Right hindlimb (tissue), 1 donor: ENCODE measurements around the gene PDPK1.

Source experiments
- DNase-seq: peaks from one replicate; pipeline ENCODE4 v3.0.0-alpha.2; 2018

The PDPK1 gene

GRCh38 chr16:2537451-2538379 is at the start of gene PDPK1:
Gene PDPK1, plus strand, starts transcription at chr16:2538021. Its CDS starts 92 bp downstream, at chr16:2538113.
- peak; percentile 97 for DNase-seq

GRCh38 chr16:2489581-2489980 is 48.2 kb upstream of the PDPK1 start:
- DNase-seq = no peak

- no peak for DNase-seq
Observed at GRCh38 chr16:2490190-2491105, 47.4 kb upstream of the PDPK1 start.

DNA sequence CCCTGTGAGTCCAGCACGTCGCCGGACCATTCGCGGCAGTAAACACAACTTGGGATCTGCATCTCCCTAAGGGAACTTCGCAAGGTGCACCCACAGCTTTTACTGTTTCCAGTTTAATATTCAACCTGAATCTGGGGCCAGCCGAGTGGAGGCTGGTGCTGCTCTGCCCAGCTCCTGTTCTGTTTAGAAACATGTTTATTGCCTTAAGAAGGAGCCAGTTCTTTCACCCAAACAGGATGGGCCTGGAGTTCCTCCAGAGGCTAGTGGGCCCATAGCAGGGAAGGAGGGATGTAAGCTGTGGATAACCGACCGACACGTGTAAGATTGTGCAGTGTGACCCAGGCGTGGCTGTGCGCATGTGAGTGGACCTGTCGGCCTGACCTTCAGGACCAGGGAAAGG is 45.5 kb upstream of the PDPK1 start:
- DNase-seq = no peak

- no peak for DNase-seq
Observed at GRCh38 chr16:2493605-2494004, 44.2 kb upstream of the PDPK1 start.

DNA sequence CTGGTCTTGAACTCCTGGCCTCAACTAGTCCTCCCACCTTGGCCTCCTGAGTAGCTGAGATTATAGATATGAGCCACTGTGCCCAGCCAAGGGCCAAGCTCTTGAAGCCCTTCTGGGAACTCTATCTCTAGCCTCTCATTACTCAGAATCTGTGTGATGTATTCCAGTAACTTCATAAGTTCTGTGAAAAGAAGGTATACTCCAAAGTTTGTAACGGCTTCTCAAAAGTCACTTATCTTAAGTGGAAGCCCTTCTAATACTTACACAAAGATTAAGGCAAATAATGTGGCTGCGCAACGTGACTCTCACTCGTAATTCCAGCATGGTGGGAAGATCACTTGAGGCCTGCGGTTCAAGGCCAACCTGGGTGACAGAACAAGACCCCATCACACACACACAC is 43.2 kb upstream of the PDPK1 start:
- no peak for DNase-seq

DNA sequence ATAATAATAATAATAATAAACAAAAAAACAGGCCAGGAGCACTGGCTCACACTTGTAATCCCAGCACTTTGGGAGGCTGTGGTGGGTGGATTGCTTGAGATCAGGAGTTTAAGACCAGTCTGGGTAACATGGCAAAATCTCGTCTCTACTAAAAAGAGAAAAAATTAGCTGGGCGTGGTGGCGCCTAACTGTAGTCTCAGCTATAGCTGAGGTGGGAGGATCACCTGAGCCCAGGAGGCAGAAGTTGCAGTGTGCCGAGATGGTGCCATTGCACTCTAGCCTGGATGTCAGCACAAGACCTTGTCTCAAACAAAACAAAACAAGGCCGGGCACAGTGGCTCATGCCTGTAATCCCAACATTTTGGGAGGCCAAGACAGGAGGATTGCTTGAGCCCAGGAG is 42.8 kb upstream of the PDPK1 start:
- no peak for DNase-seq

DNA sequence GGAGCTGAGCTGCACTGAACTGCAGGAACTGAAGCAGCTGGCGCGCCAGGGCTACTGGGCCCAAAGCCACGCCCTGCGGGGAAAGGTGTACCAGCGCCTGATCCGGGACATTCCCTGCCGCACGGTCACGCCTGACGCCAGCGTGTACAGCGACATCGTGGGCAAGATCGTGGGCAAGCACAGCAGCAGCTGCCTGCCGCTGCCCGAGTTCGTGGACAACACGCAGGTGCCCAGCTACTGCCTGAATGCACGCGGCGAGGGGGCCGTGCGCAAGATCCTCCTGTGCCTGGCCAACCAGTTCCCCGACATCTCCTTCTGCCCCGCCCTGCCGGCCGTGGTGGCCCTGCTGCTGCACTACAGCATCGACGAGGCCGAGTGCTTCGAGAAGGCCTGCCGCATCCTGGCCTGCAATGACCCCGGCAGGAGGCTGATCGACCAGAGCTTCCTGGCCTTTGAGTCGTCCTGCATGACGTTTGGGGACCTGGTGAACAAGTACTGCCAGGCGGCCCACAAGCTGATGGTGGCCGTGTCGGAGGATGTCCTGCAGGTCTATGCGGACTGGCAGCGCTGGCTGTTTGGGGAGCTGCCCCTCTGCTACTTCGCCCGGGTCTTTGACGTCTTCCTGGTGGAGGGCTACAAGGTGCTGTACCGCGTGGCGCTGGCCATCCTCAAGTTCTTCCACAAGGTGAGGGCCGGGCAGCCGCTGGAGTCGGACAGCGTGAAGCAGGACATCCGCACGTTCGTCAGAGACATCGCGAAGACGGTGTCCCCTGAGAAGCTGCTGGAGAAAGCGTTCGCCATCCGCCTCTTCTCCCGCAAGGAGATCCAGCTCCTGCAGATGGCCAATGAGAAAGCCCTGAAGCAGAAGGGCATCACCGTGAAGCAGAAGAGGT is 41.4 kb upstream of the PDPK1 start:
- no peak for DNase-seq

GRCh38 chr16:2497116-2497630 is 40.6 kb upstream of the PDPK1 start:
- no peak for DNase-seq

DNA sequence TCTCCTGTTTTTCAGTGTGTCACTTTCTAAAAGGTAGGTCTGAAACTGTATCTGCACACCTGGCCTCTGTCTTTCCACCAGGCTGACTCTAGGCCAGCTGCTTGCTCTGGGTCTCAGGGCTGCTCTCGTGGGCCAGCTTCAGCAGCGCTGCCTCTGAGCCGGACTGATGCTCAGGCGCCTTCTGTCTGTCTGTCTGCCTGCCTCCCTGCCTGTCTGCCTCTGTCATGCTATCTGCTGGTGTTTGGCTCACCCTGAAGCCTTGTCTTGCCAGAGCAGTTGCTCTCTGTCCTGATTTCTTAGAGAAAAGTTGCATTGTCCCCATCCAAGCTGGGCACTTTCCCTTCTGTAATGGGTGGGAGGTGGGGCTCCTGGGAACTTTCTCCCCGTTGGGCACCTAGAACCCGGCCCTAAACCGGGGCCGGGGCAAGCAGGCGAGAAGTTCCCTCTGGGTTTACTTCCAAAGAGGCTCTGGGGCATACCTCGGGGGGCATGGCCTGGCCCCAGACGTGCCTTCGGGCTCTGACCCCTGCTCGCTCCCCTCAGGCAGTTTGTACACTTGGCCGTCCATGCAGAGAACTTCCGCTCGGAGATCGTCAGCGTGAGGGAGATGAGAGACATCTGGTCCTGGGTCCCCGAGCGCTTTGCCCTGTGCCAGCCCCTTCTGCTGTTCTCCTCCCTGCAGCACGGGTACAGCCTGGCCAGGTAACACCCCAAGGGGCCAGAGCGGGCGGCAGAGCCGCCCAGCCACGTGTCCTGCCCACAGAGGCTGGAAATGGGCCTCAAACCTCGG is 39.9 kb upstream of the PDPK1 start:
- DNase-seq = no peak

DNA sequence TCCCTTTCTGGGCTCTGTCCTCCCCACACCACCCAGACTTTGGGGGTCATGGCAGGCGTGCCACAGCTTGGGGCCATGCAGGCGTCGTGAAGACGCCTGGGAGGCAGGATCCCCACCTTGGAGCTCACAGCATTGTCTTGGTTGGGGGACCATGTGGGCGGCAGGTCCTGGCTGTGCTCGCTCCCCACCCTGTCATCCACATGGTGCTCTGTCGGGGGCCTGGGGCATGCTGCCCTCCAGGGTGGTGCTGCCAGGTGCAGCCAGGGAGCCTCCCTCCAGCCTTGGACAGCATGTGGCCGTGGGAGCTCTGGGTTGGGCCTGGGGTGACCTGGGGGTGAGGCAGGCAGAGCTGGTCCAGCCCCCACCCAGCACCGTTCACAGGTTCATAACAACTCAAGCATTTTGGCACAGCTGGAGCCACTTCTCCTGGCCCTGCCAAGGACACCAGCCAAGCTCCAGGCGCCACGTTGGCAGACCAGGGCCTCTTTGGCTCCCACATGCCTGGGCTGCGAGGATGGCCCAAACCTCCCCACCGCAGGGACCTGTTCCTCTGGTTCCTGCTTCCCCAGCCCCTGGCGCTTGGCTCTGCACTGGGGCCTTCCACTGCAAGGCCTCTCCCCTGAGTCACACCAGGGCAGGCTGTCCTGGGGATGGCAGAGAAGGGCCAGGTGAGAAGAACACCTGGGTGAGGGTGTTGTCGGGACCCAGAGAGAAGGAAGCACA is 39.1 kb upstream of the PDPK1 start:
- no peak for DNase-seq

GRCh38 chr16:2499454-2499853 is 38.4 kb upstream of the PDPK1 start:
- DNase-seq = no peak

DNA sequence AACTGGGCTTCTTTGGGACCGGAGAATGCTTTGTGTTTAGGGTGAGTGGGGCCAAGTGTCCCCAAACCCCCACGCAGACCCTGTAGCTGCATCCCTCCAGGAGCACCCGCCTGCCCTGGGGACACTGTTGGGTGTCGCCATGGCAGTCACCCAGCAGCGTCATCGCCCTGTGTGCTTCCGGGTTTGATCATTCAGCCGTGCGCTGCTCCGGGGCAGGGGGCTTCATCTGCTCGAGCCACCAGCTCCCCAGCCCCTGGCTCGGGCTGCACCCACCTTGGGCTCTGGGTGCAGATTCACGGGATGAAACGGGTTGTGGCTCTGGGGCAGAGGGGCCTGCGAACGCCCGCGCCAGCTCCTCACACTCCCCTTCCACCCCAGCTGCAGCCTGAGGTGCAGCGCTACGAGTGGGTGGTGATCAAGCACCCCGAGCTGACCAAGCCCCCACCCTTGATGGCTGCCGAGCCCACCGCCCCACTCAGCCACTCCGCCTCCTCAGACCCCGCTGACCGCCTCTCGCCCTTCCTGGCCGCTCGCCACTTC is 37.9 kb upstream of the PDPK1 start:
- DNase-seq = no peak

GRCh38 chr16:2500430-2500917 is 37.3 kb upstream of the PDPK1 start:
- no peak for DNase-seq

GRCh38 chr16:2500918-2501750 is 36.7 kb upstream of the PDPK1 start:
- DNase-seq = peak; percentile 92

DNA sequence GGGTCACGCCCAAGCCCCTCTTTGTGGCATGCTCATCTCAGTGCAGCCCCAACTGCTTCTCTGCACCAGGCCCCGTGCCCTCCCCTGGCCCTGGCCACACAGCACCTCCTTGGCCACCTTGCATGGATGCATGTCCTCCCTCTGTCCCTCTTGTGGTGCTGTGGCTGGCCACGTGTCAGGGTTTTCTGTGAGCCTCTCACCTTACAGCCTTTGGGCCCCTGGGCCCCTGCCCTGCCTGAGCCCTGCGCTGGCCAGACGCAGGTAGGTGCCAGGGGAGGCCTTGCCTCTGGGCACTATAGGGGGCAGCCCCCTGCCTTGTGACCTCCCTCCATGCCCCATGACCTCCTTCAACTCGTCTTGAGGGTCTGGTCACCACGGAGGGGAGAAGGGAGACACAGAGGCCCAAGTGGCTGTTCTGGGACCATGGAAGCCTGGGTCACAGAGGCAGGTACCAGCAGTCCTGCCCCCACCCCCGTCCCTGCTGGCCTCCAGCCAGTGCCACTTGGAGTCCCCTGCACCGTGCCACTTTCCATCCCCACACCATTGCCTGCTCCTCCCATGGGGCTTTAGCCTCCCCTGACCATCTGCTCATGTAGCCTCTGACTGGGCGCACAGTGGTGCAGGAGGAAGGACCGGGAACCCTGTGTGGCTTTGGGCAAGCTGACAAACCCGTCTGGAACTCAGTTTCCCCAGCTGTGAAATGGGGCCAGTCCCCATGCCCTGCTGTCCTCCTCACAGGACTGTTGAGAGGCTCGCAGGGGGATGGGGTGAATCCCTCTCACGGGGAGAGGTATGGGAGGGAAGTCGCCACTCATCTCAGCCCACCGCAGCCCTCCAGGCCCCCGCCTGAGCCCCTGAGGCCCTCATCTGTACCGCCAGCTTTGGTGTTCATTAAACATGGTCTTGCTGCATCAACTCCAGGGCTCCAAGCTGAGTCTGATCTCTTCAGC is 35.6 kb upstream of the PDPK1 start:
- peak; percentile 24 for DNase-seq

GRCh38 chr16:2505695-2506094 is 32.1 kb upstream of the PDPK1 start:
- DNase-seq = peak; percentile 7

- DNase-seq = peak; percentile 22
Observed at GRCh38 chr16:2507052-2507659, 30.7 kb upstream of the PDPK1 start.
